ENCODE measurements around the gene ZCWPW1. TPM values are rescaled to one million over a fixed set of nuclear protein-coding genes. Genes with fewer than 3 reads are reported as not detected.

ZCWPW1 gene
- polyA plus RNA-seq, 3 donors = 5.4 to 6.5 (median 5.4) TPM

DNA sequence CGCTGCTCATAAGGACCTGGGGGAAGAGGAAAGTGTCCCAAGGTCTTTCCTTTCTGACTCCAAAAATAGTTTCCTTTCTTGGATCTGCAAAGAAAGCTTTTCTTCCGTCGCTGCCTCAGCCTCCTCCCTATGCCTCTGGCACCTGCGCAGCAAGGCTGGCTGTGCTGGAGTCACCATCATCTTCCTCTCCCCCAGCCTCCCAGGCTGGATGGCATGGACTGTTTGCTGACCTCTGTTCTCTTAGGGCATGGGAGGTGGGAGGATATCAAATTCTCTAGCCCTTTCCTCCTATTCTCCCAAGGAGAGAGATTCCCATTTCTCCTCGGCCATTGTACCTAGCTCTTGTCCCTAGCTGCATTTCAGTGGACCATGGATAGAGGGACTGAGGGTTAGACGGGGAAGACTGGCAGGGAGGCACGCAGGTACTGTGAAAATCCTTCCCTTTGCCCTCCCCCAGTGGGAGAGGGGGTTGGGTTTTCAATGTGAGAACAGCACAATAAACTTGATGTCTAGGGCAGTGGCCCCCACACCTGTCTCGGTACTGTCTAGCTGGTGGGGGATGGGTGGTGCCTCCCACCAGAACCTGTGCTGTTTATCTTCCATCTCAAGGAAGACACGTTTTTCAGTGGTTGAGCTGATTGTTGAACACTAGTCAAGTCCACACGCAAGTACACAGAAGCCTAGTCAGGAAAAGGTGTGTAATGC, 5.2 kb upstream of the ZCWPW1 start:
- DNase-seq (ENCODE audit: low read depth in 3 of 3, low spot score in 2 of 3) = no peak

DNA sequence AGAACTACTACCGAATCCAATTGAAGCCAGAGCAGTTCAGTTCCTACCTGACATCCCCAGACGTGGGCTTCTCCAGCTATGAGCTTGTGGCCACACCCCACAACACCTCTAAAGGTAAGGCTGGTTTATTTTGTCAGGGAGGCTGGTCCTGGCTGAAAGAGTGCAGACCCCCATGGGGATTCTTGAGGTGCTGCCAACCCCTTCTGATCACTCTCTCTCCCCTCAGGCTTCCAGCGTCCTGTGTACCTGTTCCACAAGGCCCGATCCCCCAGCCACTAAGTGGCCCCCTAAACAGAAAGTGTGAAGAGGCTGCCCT, 4.7 kb upstream of the ZCWPW1 start:
- no peak for DNase-seq (ENCODE audit: low read depth in 3 of 3, low spot score in 2 of 3)

DNA sequence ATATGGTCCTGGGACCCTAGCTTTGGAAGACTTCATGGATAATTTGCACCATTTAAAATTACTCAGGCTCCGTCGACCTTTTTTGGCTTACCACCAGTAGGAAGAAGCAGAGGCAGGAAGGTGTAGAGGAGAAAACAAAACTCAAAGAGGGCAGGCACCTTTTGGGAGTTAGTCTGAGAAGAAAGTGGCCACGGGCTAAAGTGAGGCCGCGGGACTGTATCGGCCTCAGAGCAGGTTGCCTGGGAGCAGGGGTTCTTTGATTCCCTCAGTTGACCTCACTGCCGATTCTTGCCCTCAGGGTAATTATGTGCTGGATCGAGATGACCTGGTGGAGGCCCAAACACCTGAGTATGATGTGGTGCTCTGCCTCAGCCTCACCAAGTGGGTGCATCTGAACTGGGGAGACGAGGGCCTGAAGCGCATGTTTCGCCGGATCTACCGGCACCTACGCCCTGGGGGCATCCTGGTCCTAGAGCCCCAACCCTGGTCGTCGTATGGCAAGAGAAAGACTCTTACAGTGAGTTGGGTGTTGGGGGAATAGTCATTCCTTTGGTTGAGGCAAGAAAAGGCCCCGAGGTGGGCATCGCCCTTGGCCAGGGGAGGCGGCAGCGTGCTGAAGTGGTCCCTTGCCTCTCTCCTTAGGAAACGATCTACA, 4.2 kb upstream of the ZCWPW1 start:
- DNase-seq (ENCODE audit: low read depth in 3 of 3, low spot score in 2 of 3) = no peak

DNA sequence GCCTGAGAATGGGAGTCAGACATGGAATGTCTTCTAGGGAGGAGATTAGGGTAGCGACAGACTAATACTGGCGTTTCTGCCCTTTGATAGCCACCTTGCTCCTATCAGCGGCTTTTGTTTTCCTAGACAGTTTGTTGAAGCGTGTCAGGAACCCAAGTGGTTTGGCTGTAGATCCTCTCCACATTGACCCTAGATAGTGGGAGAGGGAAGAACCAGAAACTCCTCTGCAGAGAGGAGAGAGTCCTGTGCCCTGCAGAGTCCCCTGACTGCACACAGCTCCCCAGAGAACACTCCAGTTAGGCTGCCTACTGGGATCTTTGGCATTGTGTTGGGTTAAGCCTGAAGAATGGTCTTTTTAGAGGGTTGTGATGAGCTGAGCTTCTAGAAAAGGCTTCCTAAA, 3.5 kb upstream of the ZCWPW1 start:
- DNase-seq (ENCODE audit: low read depth in 3 of 3, low spot score in 2 of 3) = no peak

DNA sequence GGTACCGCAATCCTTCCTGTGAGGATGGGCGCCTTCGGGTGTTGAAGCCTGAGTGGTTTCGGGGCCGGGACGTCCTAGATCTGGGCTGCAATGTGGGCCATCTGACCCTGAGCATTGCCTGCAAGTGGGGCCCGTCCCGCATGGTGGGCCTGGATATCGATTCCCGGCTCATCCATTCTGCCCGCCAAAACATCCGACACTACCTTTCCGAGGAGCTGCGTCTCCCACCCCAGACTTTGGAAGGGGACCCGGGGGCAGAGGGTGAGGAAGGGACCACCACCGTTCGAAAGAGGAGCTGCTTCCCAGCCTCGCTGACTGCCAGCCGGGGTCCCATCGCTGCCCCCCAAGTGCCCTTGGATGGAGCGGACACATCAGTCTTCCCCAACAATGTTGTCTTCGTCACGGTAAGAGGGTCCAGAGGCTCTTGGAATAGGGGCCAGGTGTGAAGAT, 2.8 kb upstream of the ZCWPW1 start:
- DNase-seq (ENCODE audit: low read depth in 3 of 3, low spot score in 2 of 3) = no peak

DNA sequence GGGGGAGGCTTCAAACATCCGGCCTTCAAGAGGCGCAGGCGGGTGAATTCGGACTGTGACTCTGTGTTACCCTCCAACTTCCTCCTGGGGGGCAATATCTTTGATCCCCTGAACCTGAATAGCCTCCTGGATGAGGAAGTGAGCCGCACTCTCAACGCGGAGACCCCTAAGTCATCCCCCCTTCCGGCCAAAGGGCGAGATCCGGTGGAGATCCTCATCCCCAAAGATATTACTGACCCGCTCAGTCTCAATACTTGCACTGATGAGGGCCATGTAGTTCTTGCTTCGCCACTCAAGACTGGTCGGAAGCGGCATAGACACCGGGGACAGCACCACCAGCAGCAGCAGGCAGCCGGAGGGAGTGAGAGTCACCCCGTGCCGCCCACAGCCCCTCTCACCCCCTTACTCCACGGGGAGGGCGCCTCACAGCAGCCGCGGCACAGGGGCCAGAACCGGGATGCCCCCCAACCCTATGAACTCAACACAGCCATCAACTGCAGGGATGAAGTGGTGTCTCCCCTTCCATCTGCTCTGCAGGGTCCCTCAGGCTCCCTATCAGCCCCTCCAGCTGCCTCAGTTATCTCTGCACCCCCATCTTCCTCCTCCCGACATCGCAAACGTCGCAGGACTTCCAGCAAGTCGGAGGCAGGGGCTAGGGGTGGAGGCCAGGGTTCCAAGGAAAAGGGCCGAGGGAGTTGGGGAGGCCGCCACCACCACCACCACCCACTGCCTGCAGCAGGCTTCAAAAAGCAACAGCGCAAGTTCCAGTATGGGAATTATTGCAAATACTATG, 2.2 kb upstream of the ZCWPW1 start:
- DNase-seq (ENCODE audit: low read depth in 3 of 3, low spot score in 2 of 3) = no peak

DNA sequence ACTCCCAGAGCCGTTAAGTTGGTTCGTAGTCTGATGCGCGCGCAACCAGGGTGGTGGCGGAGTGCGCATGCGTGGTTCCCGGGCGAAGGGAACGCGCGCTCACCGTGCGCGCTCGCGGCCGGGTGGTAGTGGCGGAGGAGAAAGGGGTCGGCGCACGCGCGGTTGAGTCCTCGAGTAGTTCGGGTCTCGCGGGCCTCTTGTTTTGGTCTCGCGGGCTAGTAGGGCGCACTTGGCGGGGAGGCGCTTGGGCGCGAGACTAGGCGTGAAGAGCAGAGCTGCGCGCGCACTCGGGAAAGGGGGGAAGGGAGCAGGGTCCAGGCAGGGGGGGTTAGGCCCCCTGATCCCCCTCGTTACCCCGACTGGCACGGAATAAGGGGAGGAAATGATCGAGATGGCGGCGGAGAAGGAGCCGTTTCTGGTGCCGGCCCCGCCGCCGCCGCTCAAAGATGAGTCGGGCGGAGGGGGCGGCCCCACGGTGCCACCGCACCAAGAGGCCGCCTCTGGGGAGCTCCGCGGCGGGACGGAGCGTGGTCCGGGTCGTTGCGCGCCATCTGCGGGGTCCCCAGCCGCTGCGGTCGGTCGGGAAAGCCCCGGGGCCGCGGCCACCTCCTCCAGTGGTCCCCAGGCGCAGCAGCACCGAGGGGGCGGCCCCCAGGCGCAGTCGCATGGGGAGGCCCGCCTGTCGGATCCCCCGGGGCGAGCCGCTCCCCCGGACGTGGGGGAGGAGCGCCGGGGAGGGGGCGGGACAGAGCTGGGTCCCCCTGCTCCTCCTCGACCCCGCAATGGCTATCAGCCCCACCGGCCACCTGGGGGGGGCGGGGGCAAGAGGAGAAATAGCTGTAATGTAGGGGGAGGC, 1.4 kb upstream of the ZCWPW1 start, which contains the start of gene MEPCE:
MEPCE (plus strand) TSS at position 195 of the 856 bp plus-strand sequence; CDS start at position 383, 188 bp downstream.
- peak; percentile 87 to 94 (median 90) for DNase-seq (ENCODE audit: low read depth in 3 of 3, low spot score in 2 of 3)

DNA sequence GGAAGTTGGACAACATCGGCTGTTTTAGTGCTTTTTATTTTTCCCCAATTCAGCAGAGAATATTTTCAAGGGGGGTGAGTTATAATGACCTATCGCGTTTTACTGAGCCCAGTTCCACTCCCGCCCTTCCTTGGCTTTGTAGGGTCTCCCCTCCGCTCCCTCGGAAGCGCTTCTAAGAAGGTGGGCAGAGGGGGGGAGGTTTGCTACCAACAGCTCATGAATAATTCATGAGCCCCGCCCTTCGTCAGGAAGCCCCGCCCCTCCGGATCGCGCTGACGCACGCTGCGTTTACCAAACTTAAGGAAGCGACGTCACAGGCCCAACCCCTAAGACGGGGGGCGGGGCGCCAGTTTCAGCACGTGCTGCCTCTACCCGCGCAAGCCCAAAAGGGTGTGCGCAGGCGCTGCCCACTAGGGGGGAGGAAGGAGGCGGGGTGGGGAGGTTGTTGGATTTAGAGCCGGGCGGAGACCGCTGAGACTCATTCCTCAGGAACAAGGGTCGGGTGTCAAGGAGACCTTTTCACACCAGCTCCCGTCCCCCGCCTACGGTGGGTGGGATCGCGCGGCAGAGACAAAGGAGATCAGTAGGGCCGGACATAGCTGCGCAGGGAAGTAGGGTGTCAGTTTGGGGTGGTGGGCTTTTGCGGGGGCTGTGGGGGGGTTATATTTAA, 599 bp upstream of the ZCWPW1 start:
- DNase-seq (ENCODE audit: low read depth in 3 of 3, low spot score in 2 of 3) = peak; percentile 99

DNA sequence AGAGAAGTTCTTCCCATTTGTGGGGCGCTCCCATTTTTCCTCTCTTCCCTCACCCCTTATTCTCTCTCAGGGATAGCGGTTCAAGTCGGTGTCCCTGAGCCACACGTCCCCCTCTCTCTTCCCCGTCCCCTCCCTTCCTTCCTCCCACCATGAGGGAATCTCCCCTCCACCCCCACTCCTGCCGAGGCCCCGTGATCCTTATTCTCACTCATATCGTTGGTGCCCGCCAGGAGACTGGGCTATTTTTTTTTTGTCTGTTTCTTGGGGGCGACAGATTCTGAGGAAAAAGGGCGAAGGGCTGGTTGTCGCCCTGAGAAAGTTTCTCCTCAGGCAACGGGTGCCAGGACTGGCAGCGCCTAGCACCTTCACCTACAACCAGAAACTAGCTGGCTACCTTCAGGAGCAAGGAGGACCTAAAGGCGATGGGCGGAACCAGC, 723 bp downstream of the ZCWPW1 start:
- DNase-seq (ENCODE audit: low read depth in 3 of 3, low spot score in 2 of 3) = no peak

DNA sequence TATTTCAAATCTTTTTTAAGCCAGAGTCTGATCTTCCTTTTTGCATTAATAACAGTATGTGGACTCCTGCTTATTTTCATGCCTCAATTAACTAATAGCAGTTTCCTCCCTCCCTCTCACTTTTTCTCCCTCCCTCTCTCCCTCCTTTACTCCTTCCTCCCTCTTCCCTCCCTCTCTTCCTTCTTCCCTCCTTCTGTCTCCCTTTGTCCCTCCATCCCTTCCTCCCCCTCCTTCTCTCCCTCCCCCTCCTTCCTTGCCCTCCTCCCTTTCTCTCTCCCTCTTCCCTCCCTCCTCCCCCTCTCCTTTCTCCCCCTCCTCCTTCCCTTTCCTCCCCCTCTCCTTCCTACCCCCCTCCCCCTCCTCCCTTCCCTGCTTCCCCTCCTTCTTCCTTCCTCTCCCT, 2.0 kb downstream of the ZCWPW1 start:
- no peak for DNase-seq (ENCODE audit: low read depth in 3 of 3, low spot score in 2 of 3)

DNA sequence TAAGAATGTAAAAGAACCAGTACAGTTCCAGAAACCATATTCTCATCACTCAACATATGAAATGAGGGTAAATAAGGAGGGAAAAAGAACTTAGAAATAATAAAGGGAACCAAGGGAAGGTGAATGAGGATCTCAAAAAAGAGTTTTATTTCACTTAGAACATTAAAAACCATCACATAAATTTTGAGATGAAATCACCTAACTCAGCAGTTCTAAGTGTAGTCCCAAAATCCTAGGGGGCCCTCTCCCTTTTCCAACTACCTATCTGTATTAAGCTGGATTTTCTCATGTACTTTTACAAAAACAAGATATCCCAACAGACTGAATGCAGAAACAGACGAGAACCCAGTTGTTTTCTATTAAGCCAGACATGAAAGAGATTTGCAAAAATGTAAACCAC, 3.2 kb downstream of the ZCWPW1 start:
- no peak for DNase-seq (ENCODE audit: low read depth in 3 of 3, low spot score in 2 of 3)

DNA sequence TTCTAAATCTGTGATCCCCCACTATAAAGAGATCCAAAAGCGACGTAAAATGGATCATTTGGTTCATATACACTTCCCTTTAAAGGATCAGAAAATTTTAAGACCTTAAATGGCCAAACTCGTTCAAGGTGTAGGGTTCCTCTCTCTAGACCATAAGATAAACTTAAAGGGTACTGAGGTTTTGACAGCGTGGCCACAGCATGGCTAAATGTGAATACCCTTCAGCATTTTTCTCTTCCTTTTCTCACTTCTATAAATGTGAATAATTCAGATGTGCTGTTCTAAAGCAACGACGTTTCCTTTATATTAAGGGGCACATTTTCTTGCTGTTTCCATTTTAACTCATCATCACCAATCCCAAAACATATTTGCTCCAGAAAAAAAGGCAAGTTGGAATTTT, 5.2 kb downstream of the ZCWPW1 start:
- DNase-seq (ENCODE audit: low read depth in 3 of 3, low spot score in 2 of 3) = no peak

DNA sequence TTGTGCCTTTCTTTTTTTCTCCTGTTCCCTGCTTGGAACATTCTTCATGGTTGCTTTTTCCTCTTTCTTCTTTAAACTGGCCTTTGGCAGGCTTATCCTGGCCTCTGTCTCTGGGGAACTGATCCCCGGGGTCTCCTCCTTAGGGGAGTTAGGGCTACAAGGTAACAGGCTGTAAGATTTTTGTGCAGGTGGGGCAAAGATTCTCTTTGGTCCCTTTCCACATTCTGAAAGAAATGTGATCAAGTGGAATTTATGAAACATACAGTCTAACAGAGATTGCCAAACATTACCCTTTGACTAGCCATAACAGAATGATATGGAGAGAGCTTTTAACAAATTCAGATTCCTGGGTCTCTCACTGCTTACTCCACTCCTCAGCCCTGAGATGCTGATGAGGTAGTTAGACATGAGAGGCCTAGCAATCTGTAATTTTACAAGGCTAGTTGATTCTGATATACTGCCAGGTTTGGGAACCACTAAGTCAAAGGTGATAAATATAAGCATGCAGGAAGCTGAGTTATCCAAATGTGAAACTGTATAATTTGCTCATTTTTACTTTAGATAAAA, 8.8 kb downstream of the ZCWPW1 start:
- no peak for DNase-seq (ENCODE audit: low read depth in 3 of 3, low spot score in 2 of 3)

DNA sequence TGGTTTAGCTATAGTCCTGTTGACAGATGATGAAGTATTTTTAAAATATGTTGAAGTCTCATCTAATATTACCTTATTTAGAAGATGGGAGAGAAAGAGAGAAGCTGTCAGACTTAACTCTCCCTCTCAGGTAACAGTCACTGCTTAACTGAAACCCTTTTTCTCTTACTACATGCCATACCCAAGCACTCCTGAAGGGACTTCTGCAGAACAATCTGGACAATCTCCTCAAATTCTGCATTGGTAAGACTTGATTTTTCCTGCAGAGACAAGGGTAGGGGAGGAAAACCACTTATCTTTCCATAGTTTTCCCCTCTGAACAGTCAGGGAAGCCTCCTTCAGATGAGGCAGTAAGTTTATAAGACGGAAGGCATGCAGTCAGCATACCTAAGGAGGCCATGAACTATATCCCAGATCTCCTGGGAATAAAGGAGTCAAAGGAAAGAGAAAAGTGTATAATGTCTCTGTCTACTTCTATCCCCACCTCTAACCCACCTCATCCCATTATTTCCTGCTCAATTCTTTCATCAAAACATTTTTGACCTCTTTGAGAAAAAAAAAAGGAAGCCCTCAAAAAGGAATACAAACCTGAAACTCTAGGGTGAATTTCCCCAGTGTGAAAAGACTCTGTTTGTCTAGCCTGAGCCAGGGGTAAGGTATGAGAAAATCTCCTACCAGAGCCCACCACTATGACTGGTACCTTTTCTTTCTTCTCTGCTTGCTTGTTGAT, 9.4 kb downstream of the ZCWPW1 start:
- no peak for DNase-seq (ENCODE audit: low read depth in 3 of 3, low spot score in 2 of 3)

DNA sequence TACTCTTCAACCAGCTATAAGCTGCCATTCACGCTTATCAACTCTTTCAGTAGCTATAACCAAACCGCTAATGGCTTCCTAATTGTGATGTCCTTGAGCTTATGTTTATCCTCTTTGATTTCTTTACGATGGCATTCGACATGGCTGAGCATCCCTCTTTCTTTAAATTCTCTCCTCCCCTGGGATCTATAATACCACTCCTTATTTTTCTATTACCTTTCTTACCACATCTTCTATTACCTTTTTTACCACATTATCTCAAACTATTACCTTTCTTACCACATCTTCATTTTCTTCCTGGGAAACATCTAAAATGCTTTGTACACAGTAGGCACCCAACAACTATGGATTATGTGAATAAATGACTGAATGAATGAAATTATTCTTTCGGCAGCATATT, 13.1 kb downstream of the ZCWPW1 start:
- no peak for DNase-seq (ENCODE audit: low read depth in 3 of 3, low spot score in 2 of 3)

DNA sequence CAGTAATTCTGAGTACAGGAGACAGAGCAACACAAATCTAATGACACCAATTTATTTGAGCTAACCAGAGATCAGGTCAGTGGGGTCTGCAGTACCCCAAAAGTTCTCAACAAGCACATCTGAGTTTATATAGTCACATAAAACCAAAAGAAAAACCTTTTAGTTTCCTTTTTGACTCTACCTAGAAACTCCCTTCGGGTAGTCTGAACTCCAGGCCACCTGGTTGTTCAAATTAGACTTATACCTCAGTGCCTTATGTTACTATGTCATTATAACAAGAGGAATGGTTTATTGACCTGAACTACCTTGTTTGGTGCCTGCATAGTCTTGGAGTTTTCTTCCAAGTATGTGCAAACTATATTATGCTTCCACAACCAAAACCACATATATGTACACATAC, 14.6 kb downstream of the ZCWPW1 start:
- no peak for DNase-seq (ENCODE audit: low read depth in 3 of 3, low spot score in 2 of 3)

DNA sequence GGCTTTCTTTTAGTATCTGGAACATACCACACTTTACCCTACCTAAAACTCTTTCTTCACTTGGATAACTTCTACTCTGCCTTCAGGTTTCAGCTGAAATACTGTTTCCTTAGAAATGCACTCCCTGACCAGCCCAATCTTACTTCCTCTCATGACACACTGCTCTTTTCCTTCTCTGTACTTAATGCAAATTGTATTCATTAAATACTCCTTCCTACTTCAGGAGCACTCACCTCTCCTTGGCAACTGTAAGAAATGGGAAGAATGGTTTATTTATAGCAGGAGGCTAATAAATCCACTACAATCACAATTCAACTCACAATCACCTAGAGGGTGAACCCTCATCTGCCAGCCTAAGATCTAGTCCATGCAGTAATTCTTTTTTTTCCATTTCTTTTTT, 15.2 kb downstream of the ZCWPW1 start:
- no peak for DNase-seq (ENCODE audit: low read depth in 3 of 3, low spot score in 2 of 3)

DNA sequence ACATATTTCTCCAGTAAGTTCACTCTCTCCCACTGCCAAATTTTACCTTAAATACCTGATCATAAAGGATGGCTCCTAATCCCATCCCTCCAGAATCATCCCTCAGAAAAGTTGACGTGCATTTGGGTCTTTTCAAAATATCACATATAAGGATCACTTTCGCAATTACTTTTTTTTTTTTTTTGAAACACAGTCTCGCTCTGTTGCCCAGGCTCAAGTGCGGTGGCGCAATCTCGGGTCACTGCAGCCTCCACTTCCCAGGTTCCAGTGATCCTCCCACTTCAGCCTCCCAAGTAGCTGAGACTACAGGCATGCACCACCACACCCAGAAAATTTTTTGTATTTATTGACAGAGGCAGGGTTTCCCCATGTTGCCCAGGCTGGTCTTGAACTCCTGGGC, 17.4 kb downstream of the ZCWPW1 start:
- DNase-seq (ENCODE audit: low read depth in 3 of 3, low spot score in 2 of 3) = no peak
